ENCODE results near the gene CAMSAP2.

The CAMSAP2 gene

GRCh38 chr1:200738327-200738948, at the start of gene CAMSAP2:
CAMSAP2 (plus strand) TSS chr1:200738893; CDS start chr1:200739828, 935 bp downstream.
- H3K4me1 ChIP-seq (ENCODE audit: control insufficient read depth in 1 of 2, insufficient read depth in 2 of 2, low read length in 2 of 2) = peaks cover 0 to 29% of the 10 kb centered on the region in 2 donors
- H3K27me3 ChIP-seq (ENCODE audit: low read depth, low read length) = no peaks in the 10 kb centered on the region
- peak within 1 kb of the TSS; percentile 86 for H3K27ac ChIP-seq (ENCODE audit: low read length)
- peaks cover 0 to 9% of the 10 kb centered on the region in 2 donors for H3K36me3 ChIP-seq (ENCODE audit: control insufficient read depth in 1 of 2, insufficient read depth in 2 of 2, low read length in 2 of 2)
- no peaks in the 10 kb centered on the region for H3K9me3 ChIP-seq (ENCODE audit: control insufficient read depth in 1 of 2, low read length in 2 of 2)
- H3K4me3 ChIP-seq (ENCODE audit: low read depth in 1 of 2, low read length in 2 of 2) = peak within 1 kb of the TSS; percentile 88 to 97

GRCh38 chr1:200692316-200692715, 46.4 kb upstream of the CAMSAP2 start:
- Histone ChIP-seq H3K4me1 (ENCODE audit: control insufficient read depth in 1 of 2, insufficient read depth in 2 of 2, low read length in 2 of 2) (no peaks in the 10 kb centered on the region), H3K36me3 (ENCODE audit: control insufficient read depth in 1 of 2, insufficient read depth in 2 of 2, low read length in 2 of 2) (no peaks in the 10 kb centered on the region), H3K4me3 (ENCODE audit: low read depth in 1 of 2, low read length in 2 of 2) (no peak overlapping the region), H3K9me3 (ENCODE audit: control insufficient read depth in 1 of 2, low read length in 2 of 2) (no peaks in the 10 kb centered on the region), H3K27ac (ENCODE audit: low read length) (no peak overlapping the region), H3K27me3 (ENCODE audit: low read depth, low read length) (no peaks in the 10 kb centered on the region)

- Histone ChIP-seq H3K36me3 (ENCODE audit: control insufficient read depth in 1 of 2, insufficient read depth in 2 of 2, low read length in 2 of 2) (no peaks in the 10 kb centered on the region), H3K4me1 (ENCODE audit: control insufficient read depth in 1 of 2, insufficient read depth in 2 of 2, low read length in 2 of 2) (no peaks in the 10 kb centered on the region), H3K27me3 (ENCODE audit: low read depth, low read length) (no peaks in the 10 kb centered on the region), H3K4me3 (ENCODE audit: low read depth in 1 of 2, low read length in 2 of 2) (no peak overlapping the region), H3K9me3 (ENCODE audit: control insufficient read depth in 1 of 2, low read length in 2 of 2) (no peaks in the 10 kb centered on the region), H3K27ac (ENCODE audit: low read length) (no peak overlapping the region)
Observed at GRCh38 chr1:200693327-200693726, 45.4 kb upstream of the CAMSAP2 start.

GRCh38 chr1:200694738-200695137, 44.0 kb upstream of the CAMSAP2 start:
- no peak overlapping the region for H3K4me3 ChIP-seq (ENCODE audit: low read depth in 1 of 2, low read length in 2 of 2)
- no peaks in the 10 kb centered on the region for H3K27me3 ChIP-seq (ENCODE audit: low read depth, low read length)
- H3K4me1 ChIP-seq (ENCODE audit: control insufficient read depth in 1 of 2, insufficient read depth in 2 of 2, low read length in 2 of 2) = no peaks in the 10 kb centered on the region
- H3K27ac ChIP-seq (ENCODE audit: low read length) = no peak overlapping the region
- no peaks in the 10 kb centered on the region for H3K36me3 ChIP-seq (ENCODE audit: control insufficient read depth in 1 of 2, insufficient read depth in 2 of 2, low read length in 2 of 2)
- H3K9me3 ChIP-seq (ENCODE audit: control insufficient read depth in 1 of 2, low read length in 2 of 2) = no peaks in the 10 kb centered on the region

- no peaks in the 10 kb centered on the region for H3K9me3 ChIP-seq (ENCODE audit: control insufficient read depth in 1 of 2, low read length in 2 of 2)
- no peaks in the 10 kb centered on the region for H3K27me3 ChIP-seq (ENCODE audit: low read depth, low read length)
- H3K4me3 ChIP-seq (ENCODE audit: low read depth in 1 of 2, low read length in 2 of 2) = no peak overlapping the region
- H3K4me1 ChIP-seq (ENCODE audit: control insufficient read depth in 1 of 2, insufficient read depth in 2 of 2, low read length in 2 of 2) = no peaks in the 10 kb centered on the region
- H3K36me3 ChIP-seq (ENCODE audit: control insufficient read depth in 1 of 2, insufficient read depth in 2 of 2, low read length in 2 of 2) = no peaks in the 10 kb centered on the region
- H3K27ac ChIP-seq (ENCODE audit: low read length) = no peak overlapping the region
Observed at GRCh38 chr1:200699871-200700270, 38.8 kb upstream of the CAMSAP2 start.

- Histone ChIP-seq H3K4me3 (ENCODE audit: low read depth in 1 of 2, low read length in 2 of 2) (no peak overlapping the region), H3K27me3 (ENCODE audit: low read depth, low read length) (no peaks in the 10 kb centered on the region), H3K9me3 (ENCODE audit: control insufficient read depth in 1 of 2, low read length in 2 of 2) (no peaks in the 10 kb centered on the region), H3K4me1 (ENCODE audit: control insufficient read depth in 1 of 2, insufficient read depth in 2 of 2, low read length in 2 of 2) (no peaks in the 10 kb centered on the region), H3K36me3 (ENCODE audit: control insufficient read depth in 1 of 2, insufficient read depth in 2 of 2, low read length in 2 of 2) (no peaks in the 10 kb centered on the region), H3K27ac (ENCODE audit: low read length) (no peak overlapping the region)
Observed at GRCh38 chr1:200704986-200705500, 33.6 kb upstream of the CAMSAP2 start.

GRCh38 chr1:200706111-200706814, 32.4 kb upstream of the CAMSAP2 start:
- Histone ChIP-seq H3K36me3 (ENCODE audit: control insufficient read depth in 1 of 2, insufficient read depth in 2 of 2, low read length in 2 of 2) (no peaks in the 10 kb centered on the region), H3K27ac (ENCODE audit: low read length) (no peak overlapping the region), H3K4me1 (ENCODE audit: control insufficient read depth in 1 of 2, insufficient read depth in 2 of 2, low read length in 2 of 2) (no peaks in the 10 kb centered on the region), H3K4me3 (ENCODE audit: low read depth in 1 of 2, low read length in 2 of 2) (no peak overlapping the region), H3K27me3 (ENCODE audit: low read depth, low read length) (no peaks in the 10 kb centered on the region), H3K9me3 (ENCODE audit: control insufficient read depth in 1 of 2, low read length in 2 of 2) (no peaks in the 10 kb centered on the region)

GRCh38 chr1:200707116-200707515, 31.6 kb upstream of the CAMSAP2 start:
- H3K4me1 ChIP-seq (ENCODE audit: control insufficient read depth in 1 of 2, insufficient read depth in 2 of 2, low read length in 2 of 2) = no peaks in the 10 kb centered on the region
- H3K27me3 ChIP-seq (ENCODE audit: low read depth, low read length) = no peaks in the 10 kb centered on the region
- no peaks in the 10 kb centered on the region for H3K9me3 ChIP-seq (ENCODE audit: control insufficient read depth in 1 of 2, low read length in 2 of 2)
- no peak overlapping the region for H3K27ac ChIP-seq (ENCODE audit: low read length)
- H3K4me3 ChIP-seq (ENCODE audit: low read depth in 1 of 2, low read length in 2 of 2) = no peak overlapping the region
- no peaks in the 10 kb centered on the region for H3K36me3 ChIP-seq (ENCODE audit: control insufficient read depth in 1 of 2, insufficient read depth in 2 of 2, low read length in 2 of 2)

- no peak overlapping the region for H3K4me3 ChIP-seq (ENCODE audit: low read depth in 1 of 2, low read length in 2 of 2)
- no peaks in the 10 kb centered on the region for H3K36me3 ChIP-seq (ENCODE audit: control insufficient read depth in 1 of 2, insufficient read depth in 2 of 2, low read length in 2 of 2)
- no peak overlapping the region for H3K27ac ChIP-seq (ENCODE audit: low read length)
- H3K4me1 ChIP-seq (ENCODE audit: control insufficient read depth in 1 of 2, insufficient read depth in 2 of 2, low read length in 2 of 2) = no peaks in the 10 kb centered on the region
- no peaks in the 10 kb centered on the region for H3K9me3 ChIP-seq (ENCODE audit: control insufficient read depth in 1 of 2, low read length in 2 of 2)
- no peaks in the 10 kb centered on the region for H3K27me3 ChIP-seq (ENCODE audit: low read depth, low read length)
Observed at GRCh38 chr1:200708161-200708560, 30.5 kb upstream of the CAMSAP2 start.

GRCh38 chr1:200708769-200709168, 29.9 kb upstream of the CAMSAP2 start:
- Histone ChIP-seq H3K9me3 (ENCODE audit: control insufficient read depth in 1 of 2, low read length in 2 of 2) (no peaks in the 10 kb centered on the region), H3K27me3 (ENCODE audit: low read depth, low read length) (no peaks in the 10 kb centered on the region), H3K4me3 (ENCODE audit: low read depth in 1 of 2, low read length in 2 of 2) (no peak overlapping the region), H3K36me3 (ENCODE audit: control insufficient read depth in 1 of 2, insufficient read depth in 2 of 2, low read length in 2 of 2) (no peaks in the 10 kb centered on the region), H3K27ac (ENCODE audit: low read length) (no peak overlapping the region), H3K4me1 (ENCODE audit: control insufficient read depth in 1 of 2, insufficient read depth in 2 of 2, low read length in 2 of 2) (no peaks in the 10 kb centered on the region)

- Histone ChIP-seq H3K4me1 (ENCODE audit: control insufficient read depth in 1 of 2, insufficient read depth in 2 of 2, low read length in 2 of 2) (no peaks in the 10 kb centered on the region), H3K27me3 (ENCODE audit: low read depth, low read length) (no peaks in the 10 kb centered on the region), H3K9me3 (ENCODE audit: control insufficient read depth in 1 of 2, low read length in 2 of 2) (no peaks in the 10 kb centered on the region), H3K36me3 (ENCODE audit: control insufficient read depth in 1 of 2, insufficient read depth in 2 of 2, low read length in 2 of 2) (no peaks in the 10 kb centered on the region), H3K4me3 (ENCODE audit: low read depth in 1 of 2, low read length in 2 of 2) (no peak overlapping the region), H3K27ac (ENCODE audit: low read length) (no peak overlapping the region)
Observed at GRCh38 chr1:200710166-200710565, 28.5 kb upstream of the CAMSAP2 start.
